ENCODE data around the gene TESK2. TPM values are rescaled to one million over a fixed set of nuclear protein-coding genes. Genes with fewer than 3 reads are reported as not detected.

Gene TESK2
- total RNA-seq (10 to 100 TPM in 3 of 7 donors, 1 to 10 TPM in 4; 7.3 to 11.5 (median 9.5) TPM), polyA plus RNA-seq (1 to 10 TPM; 3.2 to 5.7 (median 5.1) TPM)
- long read RNA-seq, donor 1: 0 reads
- long read RNA-seq, donor 2: 0 reads

- intact Hi-C loops (cut with DNase I; ENCODE audit: low total_unique reads): loop anchor here (5.0 kb wide), 3 partner anchors 129 to 479 kb away; partner anchors contain the start of genes HECTD3 and UROD
- peak; percentile 98 for DNase-seq
- TF ChIP-seq CTCF (IDR thresholded peaks at IDR 0.05 in 8 of 11, conservative IDR thresholded peaks at IDR 0.05 in 3 of 11): peak; percentile 30 to 82 (median 61)
- peak; percentile 95 to 97 (median 96) for TF ChIP-seq POLR2AphosphoS5 (IDR thresholded peaks at IDR 0.05)
- peak; percentile 61 to 76 (median 76) for TF ChIP-seq POLR2A (IDR thresholded peaks at IDR 0.05)
- WGBS, 5 donors: 0 to 1% (median 0%) methylated on average over 45 to 64 of the region's 64 CpGs
- Histone ChIP-seq H3K36me3 (peaks cover 0 to 6% (median 0%) of the 10 kb centered on the region in 6 donors), H3K9me3 (no peaks in the 10 kb centered on the region), H3K27ac (peak within 1 kb of the TSS; percentile 67 to 92 (median 90)), H3K27me3 (replicated peaks in 1 of 7) (no peaks in the 10 kb centered on the region), H3K4me1 (peaks cover 6 to 46% (median 22%) of the 10 kb centered on the region in 6 donors), H3K4me3 (peak within 1 kb of the TSS; percentile 74 to 89 (median 79))
Observed at GRCh38 chr1:45490626-45491486, at the start of gene TESK2. Gene TESK2, minus strand, starts transcription at chr1:45491163. Its CDS starts 33,378 bp downstream, at chr1:45457785.

- no peak overlapping the region for H3K4me3 ChIP-seq
- no peak for TF ChIP-seq POLR2A (IDR thresholded peaks at IDR 0.05)
- no peak for TF ChIP-seq CTCF (IDR thresholded peaks at IDR 0.05 in 8 of 11, conservative IDR thresholded peaks at IDR 0.05 in 3 of 11)
- no peak for TF ChIP-seq POLR2AphosphoS5 (IDR thresholded peaks at IDR 0.05)
- no peak for DNase-seq
- no peak overlapping the region for H3K27ac ChIP-seq
- H3K9me3 ChIP-seq: no peaks in the 10 kb centered on the region
- intact Hi-C loops (cut with DNase I; ENCODE audit: low total_unique reads): no loop called here
- no peaks in the 10 kb centered on the region for H3K36me3 ChIP-seq
- 74 to 82% (median 75%) methylated on average over 4 of the region's 4 CpGs for WGBS, 5 donors
- H3K4me1 ChIP-seq: peaks cover 0 to 13% (median 0%) of the 10 kb centered on the region in 6 donors
- no peaks in the 10 kb centered on the region for H3K27me3 ChIP-seq (replicated peaks in 1 of 7)
Observed at GRCh38 chr1:45536886-45537285, 45.9 kb upstream of the TESK2 start.

GRCh38 chr1:45535988-45536766 lies 45.2 kb upstream of the TESK2 start:
- Histone ChIP-seq H3K4me3 (no peak overlapping the region), H3K27ac (no peak overlapping the region), H3K9me3 (no peaks in the 10 kb centered on the region), H3K4me1 (peaks cover 0 to 9% (median 0%) of the 10 kb centered on the region in 6 donors), H3K36me3 (no peaks in the 10 kb centered on the region), H3K27me3 (replicated peaks in 1 of 7) (no peaks in the 10 kb centered on the region)
- TF ChIP-seq CTCF (IDR thresholded peaks at IDR 0.05 in 8 of 11, conservative IDR thresholded peaks at IDR 0.05 in 3 of 11) (no peak), POLR2A (IDR thresholded peaks at IDR 0.05) (no peak), POLR2AphosphoS5 (IDR thresholded peaks at IDR 0.05) (no peak)
- DNase-seq: no peak
- intact Hi-C loops (cut with DNase I; ENCODE audit: low total_unique reads): no loop called here
- 76 to 88% (median 81%) methylated on average over 6 of the region's 6 CpGs for WGBS, 5 donors
